DMS 273 treated with DMSO at 0.1 percent for 48 hours (cell line): ENCODE data around the gene SMG9.

Experiments
- DNase-seq: peaks from one replicate; lab custom pipeline; 2025; lab: John Stamatoyannopoulos, UW

Gene SMG9

GRCh38 chr19:43754503-43755255 lies at the start of gene SMG9:
Gene SMG9 (minus strand): TSS chr19:43754962. CDS start chr19:43750741, 4,221 bp downstream.
- DNase-seq = peak; percentile 85

- no peak for DNase-seq
Measured at GRCh38 chr19:43804432-43804831, 49.7 kb upstream of the SMG9 start.

- DNase-seq = no peak
Measured at GRCh38 chr19:43802216-43802951, 47.6 kb upstream of the SMG9 start, which contains the start of gene LYPD5. Gene LYPD5 (minus strand): TSS chr19:43802447. CDS start chr19:43802380, 67 bp downstream.

GRCh38 chr19:43799502-43800142 lies 44.9 kb upstream of the SMG9 start:
- no peak for DNase-seq

GRCh38 chr19:43798546-43799409 lies 44.0 kb upstream of the SMG9 start:
- DNase-seq = no peak

- DNase-seq = no peak
Measured at GRCh38 chr19:43798026-43798545, 43.3 kb upstream of the SMG9 start.

- no peak for DNase-seq
Measured at GRCh38 chr19:43797556-43797955, 42.8 kb upstream of the SMG9 start.

- DNase-seq = no peak
Measured at GRCh38 chr19:43797118-43797517, 42.4 kb upstream of the SMG9 start.

GRCh38 chr19:43790587-43790986 lies 35.8 kb upstream of the SMG9 start:
- no peak for DNase-seq

- no peak for DNase-seq
Measured at GRCh38 chr19:43789029-43789428, 34.3 kb upstream of the SMG9 start.

- DNase-seq = no peak
Measured at GRCh38 chr19:43786665-43787064, 31.9 kb upstream of the SMG9 start.

- peak; percentile 49 for DNase-seq
Measured at GRCh38 chr19:43784981-43785808, 30.4 kb upstream of the SMG9 start.

- DNase-seq = no peak
Measured at GRCh38 chr19:43784241-43784980, 29.6 kb upstream of the SMG9 start.

- no peak for DNase-seq
Measured at GRCh38 chr19:43783636-43784035, 28.9 kb upstream of the SMG9 start.

GRCh38 chr19:43782689-43783231 lies 28.0 kb upstream of the SMG9 start:
- DNase-seq = no peak

GRCh38 chr19:43782311-43782660 lies 27.5 kb upstream of the SMG9 start:
- DNase-seq = no peak

- DNase-seq = no peak
Measured at GRCh38 chr19:43781630-43782310, 27.0 kb upstream of the SMG9 start.

- DNase-seq = no peak
Measured at GRCh38 chr19:43780706-43781525, 26.2 kb upstream of the SMG9 start, which contains the start of gene KCNN4. Gene KCNN4 (minus strand): TSS chr19:43780973. CDS start chr19:43780861, 112 bp downstream.
